ENCODE data around the gene PXN. TPM values are rescaled to one million over a fixed set of nuclear protein-coding genes. Genes with fewer than 3 reads are reported as not detected.
"Not testable (repeated sequence)": the region's sequence is repeated elsewhere in the genome, so short reads cannot be mapped to it uniquely, and the experiment has no call there.

The PXN gene
- total RNA-seq, 1 donor from 2014 or later, result 197 TPM

GRCh38 chr12:120227233-120228040 is 38.1 kb downstream of the PXN start:
- intact Hi-C loops (cut with micrococcal nuclease), result loop anchor here (1.0 kb wide), 5 partner anchors 26 to 98 kb away; partner anchors contain the start of genes PXN, RNU4-2, RPLP0 and SIRT4

GRCh38 chr12:120225852-120226640 is 39.5 kb downstream of the PXN start:
- intact Hi-C loops (cut with micrococcal nuclease), result no loop called here

- intact Hi-C loops (cut with micrococcal nuclease), result no loop called here
Observed at GRCh38 chr12:120225200-120225558, 40.4 kb downstream of the PXN start.

- intact Hi-C loops (cut with micrococcal nuclease), result no loop called here
Observed at GRCh38 chr12:120224304-120225199, 41.0 kb downstream of the PXN start.

GRCh38 chr12:120223458-120224303 is 41.8 kb downstream of the PXN start:
- intact Hi-C loops (cut with micrococcal nuclease), result no loop called here

- intact Hi-C loops (cut with micrococcal nuclease), result no loop called here
Observed at GRCh38 chr12:120222288-120222832, 43.2 kb downstream of the PXN start.

- intact Hi-C loops (cut with micrococcal nuclease), result no loop called here
Observed at GRCh38 chr12:120221576-120221900, 44.0 kb downstream of the PXN start.

- intact Hi-C loops (cut with micrococcal nuclease), result no loop called here
Observed at GRCh38 chr12:120220838-120221575, 44.5 kb downstream of the PXN start.

GRCh38 chr12:120218680-120219606 is 46.6 kb downstream of the PXN start:
- intact Hi-C loops (cut with micrococcal nuclease), result no loop called here

GRCh38 chr12:120216742-120217605 is 48.6 kb downstream of the PXN start:
- intact Hi-C loops (cut with micrococcal nuclease), result no loop called here

GRCh38 chr12:120215766-120216735 is 49.5 kb downstream of the PXN start:
- intact Hi-C loops (cut with micrococcal nuclease), result no loop called here

- intact Hi-C loops (cut with micrococcal nuclease), result no loop called here
Observed at GRCh38 chr12:120215357-120215735, 50.2 kb downstream of the PXN start.

- intact Hi-C loops (cut with micrococcal nuclease), result no loop called here
Observed at GRCh38 chr12:120214626-120215356, 50.7 kb downstream of the PXN start.

GRCh38 chr12:120213758-120214157 is 51.8 kb downstream of the PXN start:
- intact Hi-C loops (cut with micrococcal nuclease), result no loop called here

- intact Hi-C loops (cut with micrococcal nuclease), result not testable (repeated sequence)
Observed at GRCh38 chr12:120213182-120213581, 52.3 kb downstream of the PXN start.

- intact Hi-C loops (cut with micrococcal nuclease), result no loop called here
Observed at GRCh38 chr12:120212301-120212700, 53.2 kb downstream of the PXN start.

Data from T-helper 1 cell treated with Interleukin-12 subunit alpha and Interleukin-12 subunit beta and Interleukin-4 antibody, amounts not matched to agents 30 ng/mL and 1 ng/mL, for 36 hours (primary cell).